HG02852 (cell line): ENCODE results near the gene ANKRD45.
"Not testable (repeated sequence)": the region's sequence is repeated elsewhere in the genome, so short reads cannot be mapped to it uniquely, and the experiment has no call there.

Experiments used
- ATAC-seq: cut with Tn5 transposase; IDR thresholded peaks from one replicate; pipeline ENCODE4 v1.9.1; 2021; ENCODE audit warnings: mild to moderate bottlenecking, moderate library complexity; ENCODE audit not compliant: unreplicated experiment

The ANKRD45 gene

GRCh38 chr1:173646656-173647055 is 23.0 kb downstream of the ANKRD45 start:
- ATAC-seq = no peak

GRCh38 chr1:173642450-173643139 is 27.1 kb downstream of the ANKRD45 start:
- not testable (repeated sequence) for ATAC-seq

- ATAC-seq = no peak
These were observed 30.5 kb downstream of the ANKRD45 start for GRCh38 chr1:173639102-173639501.

- no peak for ATAC-seq
These were observed 31.3 kb downstream of the ANKRD45 start for GRCh38 chr1:173638043-173639021.

GRCh38 chr1:173637236-173638042 is 32.2 kb downstream of the ANKRD45 start:
- not testable (repeated sequence) for ATAC-seq

- ATAC-seq = no peak
These were observed 34.5 kb downstream of the ANKRD45 start, which contains the start of gene TEX50 for GRCh38 chr1:173635116-173635515. TSS of gene TEX50 (plus strand) at chr1:173635338. CDS start at chr1:173635522, 184 bp downstream.

- no peak for ATAC-seq
These were observed 40.8 kb downstream of the ANKRD45 start for GRCh38 chr1:173628888-173629287.

- no peak for ATAC-seq
These were observed 42.4 kb downstream of the ANKRD45 start for GRCh38 chr1:173627269-173627668.

- no peak for ATAC-seq
These were observed 52.8 kb downstream of the ANKRD45 start for GRCh38 chr1:173616859-173617258.

- not testable (repeated sequence) for ATAC-seq
These were observed 56.6 kb downstream of the ANKRD45 start for GRCh38 chr1:173613086-173613485.

GRCh38 chr1:173608503-173609216 is 61.0 kb downstream of the ANKRD45 start:
- ATAC-seq = no peak

GRCh38 chr1:173603056-173603591 is 66.5 kb downstream of the ANKRD45 start, which contains the start of gene SLC9C2:
TSS of gene SLC9C2 (minus strand) at chr1:173603072. CDS start at chr1:173601776, 1,296 bp downstream.
- no peak for ATAC-seq

- peak; percentile 77 for ATAC-seq
These were observed 68.1 kb downstream of the ANKRD45 start for GRCh38 chr1:173601588-173601987.

GRCh38 chr1:173596097-173596825 is 73.4 kb downstream of the ANKRD45 start:
- ATAC-seq = no peak

- ATAC-seq = not testable (repeated sequence)
These were observed 78.5 kb downstream of the ANKRD45 start for GRCh38 chr1:173591138-173591537.

- ATAC-seq = no peak
These were observed 79.1 kb downstream of the ANKRD45 start for GRCh38 chr1:173590557-173590956.

- peak; percentile 77 for ATAC-seq
These were observed 88.1 kb downstream of the ANKRD45 start for GRCh38 chr1:173581383-173582079.

GRCh38 chr1:173580658-173581057 is 89.0 kb downstream of the ANKRD45 start:
- no peak for ATAC-seq

GRCh38 chr1:173580071-173580470 is 89.6 kb downstream of the ANKRD45 start:
- ATAC-seq = no peak
